NCI-H1694 treated with DMSO at 0.1 percent for 48 hours (cell line): Measurements from ENCODE around the gene ZIC3.
"Not testable (repeated sequence)": the region's sequence is repeated elsewhere in the genome, so short reads cannot be mapped to it uniquely, and the experiment has no call there.

ENCODE experiments used
- DNase-seq: peaks from one replicate; lab custom pipeline; 2025; lab: John Stamatoyannopoulos, UW

The ZIC3 gene

DNA sequence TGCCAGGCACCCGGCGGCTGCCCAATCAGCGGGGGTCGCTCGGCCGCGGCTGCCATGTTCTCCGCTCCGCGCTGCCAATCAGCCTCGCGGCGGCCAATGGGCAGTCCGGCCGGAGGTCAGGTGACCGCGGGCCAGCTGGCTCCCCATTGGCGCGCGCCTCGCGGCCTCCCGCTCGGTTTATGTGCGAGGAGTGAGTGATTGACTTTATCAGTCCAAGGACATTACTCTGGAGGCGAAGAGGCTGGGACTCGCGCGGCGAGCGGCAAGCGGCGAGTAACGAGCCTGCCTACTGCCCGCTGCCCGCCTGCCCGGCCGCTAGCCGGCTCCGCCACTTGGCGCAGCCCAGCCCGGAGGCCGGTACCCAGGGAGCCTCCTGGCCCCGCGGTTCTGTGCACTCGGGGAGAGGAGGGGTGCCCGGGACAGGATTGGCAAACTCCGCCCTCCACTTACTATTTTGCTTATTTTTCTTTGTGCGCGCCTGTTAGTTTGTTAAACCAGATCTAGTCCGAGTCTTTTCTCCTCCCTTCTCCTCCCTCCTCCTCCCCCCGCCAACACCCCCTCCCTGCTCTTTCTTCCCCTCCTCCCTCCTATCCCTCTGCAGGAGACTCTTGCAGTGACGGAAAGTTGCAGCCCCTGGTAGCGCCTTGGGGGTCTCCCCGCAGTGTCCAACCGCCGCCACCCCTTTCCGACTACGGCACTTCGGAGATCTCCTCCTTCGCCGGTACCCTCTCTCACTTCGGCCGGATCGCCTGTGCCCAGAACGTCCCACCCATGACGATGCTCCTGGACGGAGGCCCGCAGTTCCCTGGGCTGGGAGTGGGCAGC lies at the start of gene ZIC3:
ZIC3 (plus strand) TSS at position 207 of the 825 bp plus-strand sequence; CDS start at position 772, 565 bp downstream.
- no peak for DNase-seq

DNA sequence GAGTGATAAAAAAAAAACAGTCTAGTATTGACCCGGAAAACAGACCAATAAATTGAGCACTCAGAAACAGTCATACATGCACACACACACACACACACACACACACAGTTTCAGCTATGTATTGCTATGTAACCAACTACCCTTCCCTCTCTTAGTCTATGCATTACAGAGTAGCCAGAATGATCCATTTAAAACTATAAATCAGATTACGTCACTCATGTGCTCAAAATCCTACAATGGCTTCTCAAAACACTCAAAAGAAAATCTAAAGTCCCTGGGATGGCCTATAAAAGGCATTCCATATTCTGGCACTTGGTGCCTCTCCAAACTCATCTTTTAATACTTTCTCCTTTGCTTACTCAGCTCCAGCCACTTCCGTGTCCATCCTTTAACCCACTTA lies 46.5 kb upstream of the ZIC3 start:
- DNase-seq: no peak

DNA sequence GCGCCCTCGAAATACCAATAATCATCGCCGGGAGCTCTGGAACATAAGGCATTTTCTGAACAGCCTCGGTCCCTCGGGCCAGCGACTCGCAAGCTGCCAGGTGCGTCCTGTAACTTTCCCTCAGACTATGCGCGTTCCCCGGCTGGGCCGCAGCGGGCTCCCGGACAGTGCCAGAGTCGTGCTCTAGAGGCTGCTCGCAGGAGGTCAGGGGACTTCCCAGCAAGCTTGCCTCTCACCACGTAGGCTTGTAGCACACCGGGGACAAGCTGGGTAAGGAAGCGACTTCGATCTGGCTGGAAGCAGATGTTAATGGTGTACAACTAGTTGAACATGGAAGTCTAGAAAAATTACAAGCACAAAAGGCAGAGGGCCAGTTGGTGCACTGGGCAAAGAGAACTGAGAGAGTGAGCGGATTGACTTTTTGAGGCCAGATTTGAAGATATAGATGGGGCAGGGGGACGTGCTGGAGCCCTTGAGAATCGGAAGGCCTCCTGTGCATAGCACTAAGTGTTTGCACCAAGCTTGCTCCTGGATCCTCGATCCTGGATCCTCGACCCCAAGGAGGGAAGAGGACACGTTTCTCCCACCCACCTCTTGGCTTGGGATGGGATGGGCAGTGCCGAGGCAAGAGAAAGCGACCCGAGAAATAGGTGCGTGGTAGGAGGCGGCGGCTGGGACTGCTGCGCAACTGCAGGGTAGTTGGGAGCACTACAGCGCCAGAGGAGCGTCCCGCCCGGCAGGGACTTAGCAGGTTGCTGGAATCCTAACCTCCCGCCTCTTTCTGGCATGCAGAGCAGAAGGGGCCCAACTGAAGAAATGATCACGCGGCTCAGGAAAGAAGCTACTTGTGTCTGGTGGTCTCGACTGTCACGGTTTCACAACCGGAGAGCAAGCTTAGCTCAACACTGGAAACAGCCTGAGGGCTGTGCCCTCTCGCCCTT lies 19.9 kb upstream of the ZIC3 start:
- no peak for DNase-seq

DNA sequence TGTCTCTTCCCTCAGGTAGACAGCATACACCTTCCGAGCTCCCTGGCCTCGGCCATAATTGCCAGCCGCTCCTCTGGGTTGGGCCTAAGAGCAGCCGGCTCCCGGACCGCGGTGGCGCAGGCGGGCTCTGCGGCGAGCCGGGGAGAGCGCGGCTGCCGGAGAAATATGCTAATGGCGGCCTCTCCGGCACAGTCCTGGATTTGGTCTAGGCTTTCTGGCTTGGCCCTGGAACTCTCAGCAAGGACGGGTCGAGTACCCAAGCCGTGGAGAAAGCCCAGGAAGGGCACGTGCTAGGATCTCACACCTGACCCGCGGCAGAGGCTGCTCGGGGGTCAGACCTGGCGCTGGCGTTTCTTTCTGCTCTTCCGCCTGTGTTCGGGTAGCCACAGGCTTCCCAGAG lies 18.6 kb upstream of the ZIC3 start:
- DNase-seq: no peak

DNA sequence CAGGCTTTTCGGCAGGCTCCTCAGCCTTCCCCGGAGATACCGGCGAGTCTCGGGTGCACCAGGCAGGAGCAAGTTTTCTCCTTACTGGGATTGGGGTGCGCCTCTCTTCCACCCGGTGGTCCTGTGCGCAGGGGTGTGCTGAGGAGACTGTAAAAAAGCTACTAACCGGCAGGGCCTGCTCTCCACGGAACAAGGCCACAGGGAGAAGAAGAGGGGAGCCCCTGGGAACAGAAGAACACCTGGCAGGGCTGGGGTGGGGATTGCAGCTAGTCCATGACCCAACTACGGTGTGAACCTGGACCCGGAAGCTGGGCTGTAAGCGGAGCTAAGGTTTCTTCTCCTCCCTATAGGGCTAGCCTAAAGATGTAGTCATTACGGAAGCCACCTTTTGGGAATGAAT lies 17.7 kb upstream of the ZIC3 start:
- no peak for DNase-seq

DNA sequence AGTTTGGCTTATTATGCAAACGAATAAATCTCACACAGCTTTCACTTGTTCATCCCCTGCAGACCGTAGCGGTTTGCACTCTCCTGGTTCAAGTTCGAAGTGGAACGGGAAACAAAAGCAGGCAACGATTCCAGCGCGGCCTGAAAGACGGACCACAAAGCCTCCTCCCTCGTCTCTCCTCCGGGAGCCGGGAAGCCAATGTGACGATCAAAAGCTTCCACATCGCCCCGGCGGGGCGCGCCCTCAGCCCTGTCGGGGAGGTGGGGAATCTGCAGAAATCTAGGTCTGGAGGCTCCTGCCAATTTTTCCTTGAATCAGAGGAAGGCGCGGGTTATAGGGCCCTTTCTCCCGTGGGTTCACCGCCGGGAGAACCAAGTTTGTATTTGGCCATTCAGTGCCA lies 16.9 kb upstream of the ZIC3 start:
- DNase-seq: no peak

DNA sequence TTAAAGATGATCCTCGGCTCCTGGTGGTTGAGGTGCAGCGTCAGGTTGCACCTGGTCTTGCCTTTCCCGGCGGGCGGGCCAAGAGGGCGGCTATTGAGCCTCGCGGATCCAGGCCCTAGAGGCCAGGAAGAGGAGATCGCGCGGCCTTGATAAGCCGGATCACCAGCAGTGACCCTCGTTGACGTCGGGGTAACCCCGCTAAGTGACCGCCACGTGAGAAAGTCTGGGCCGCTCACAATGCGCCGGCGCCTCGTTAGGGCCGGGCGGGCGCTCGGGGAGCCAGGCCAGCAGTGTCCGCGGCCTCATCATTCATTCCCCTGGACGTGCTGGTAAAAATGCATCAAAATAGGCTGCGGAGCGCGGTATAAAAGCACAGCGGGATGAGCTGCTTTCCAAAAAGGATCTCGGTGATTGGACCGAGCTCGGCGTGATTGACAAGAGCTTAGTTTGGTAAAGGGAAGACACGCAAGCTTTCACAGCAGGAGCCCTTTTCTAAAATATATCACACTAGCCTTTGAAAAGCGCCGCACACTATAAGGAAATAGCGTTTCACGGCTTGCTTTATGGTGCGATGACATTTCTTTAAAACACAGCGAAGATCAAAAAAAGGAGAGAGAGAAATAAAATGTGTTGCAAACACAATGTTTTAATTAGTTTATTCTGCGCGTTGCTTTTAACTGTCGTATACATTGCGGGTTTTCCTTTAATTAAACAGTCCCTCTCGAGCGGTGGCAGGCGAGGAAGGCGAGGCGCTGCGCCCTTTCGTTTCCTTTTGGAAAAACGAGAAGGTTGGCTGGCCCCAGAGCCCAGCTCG lies 15.9 kb upstream of the ZIC3 start:
- no peak for DNase-seq

DNA sequence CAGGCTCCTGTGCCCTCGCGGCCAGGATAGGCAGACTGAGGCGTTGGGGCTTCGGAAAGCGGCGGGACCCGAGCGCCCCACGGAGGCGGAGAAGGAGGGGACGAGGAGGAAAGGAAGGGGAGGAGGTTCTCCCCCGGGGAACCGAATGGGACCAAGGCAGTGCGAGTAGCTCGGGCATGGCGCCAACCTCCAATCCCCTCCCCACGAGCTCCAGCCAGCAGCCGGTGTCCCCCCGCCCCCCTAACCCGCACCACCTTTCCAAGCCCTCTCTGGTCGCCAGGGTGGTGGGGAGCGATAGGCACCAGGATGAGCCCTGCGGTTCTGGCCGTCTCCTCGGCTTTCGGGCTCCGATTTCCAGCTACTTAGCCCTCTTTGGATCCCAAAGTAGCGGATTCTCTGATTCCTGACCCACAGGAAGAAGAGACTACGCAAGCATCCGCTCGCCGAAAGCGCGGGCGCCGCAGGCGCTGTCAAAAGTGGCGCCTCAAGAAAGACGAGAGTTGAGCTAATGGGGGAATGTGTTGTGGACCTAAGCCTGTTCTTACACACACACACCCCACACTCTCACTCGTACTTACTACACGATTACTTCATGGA lies 15.2 kb upstream of the ZIC3 start:
- DNase-seq: no peak

DNA sequence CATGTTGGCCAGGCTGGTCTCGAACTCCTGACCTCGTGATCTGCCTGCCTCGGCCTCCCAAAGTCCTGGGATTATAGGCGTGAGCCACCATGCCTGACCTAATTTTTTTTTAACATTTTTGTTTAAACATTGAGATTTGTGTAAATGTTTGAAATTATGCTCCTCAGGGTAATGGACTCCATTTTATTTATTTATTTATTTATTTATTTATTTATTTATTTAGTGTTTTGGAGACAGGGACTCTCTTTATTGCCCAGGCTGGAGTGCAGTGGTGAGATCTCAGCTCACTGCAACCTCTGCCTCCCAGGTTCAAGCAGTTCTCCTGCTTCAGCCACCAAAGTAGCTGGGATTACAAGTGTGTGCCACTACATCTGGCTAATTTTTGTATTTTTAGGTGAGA lies 13.8 kb upstream of the ZIC3 start:
- DNase-seq: not testable (repeated sequence)

DNA sequence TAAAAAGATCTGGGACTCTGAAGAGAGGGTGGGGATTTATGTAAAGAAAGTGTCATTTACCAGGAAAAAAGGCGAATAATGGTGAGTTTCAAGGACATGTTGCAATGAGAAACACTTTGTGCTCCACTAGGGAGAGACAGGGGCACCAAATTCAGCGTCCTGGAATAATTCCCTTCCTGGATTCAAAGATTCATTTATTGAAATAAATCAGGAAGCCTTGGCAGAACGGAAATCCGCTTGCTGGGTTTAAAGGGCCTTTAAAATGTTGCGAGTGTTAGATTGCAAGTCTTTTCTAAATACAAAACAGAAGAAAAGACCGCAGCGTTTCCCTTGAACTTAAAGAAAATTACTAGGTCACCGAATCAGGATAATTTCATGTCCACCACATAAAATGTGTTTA lies 3.8 kb upstream of the ZIC3 start:
- no peak for DNase-seq

DNA sequence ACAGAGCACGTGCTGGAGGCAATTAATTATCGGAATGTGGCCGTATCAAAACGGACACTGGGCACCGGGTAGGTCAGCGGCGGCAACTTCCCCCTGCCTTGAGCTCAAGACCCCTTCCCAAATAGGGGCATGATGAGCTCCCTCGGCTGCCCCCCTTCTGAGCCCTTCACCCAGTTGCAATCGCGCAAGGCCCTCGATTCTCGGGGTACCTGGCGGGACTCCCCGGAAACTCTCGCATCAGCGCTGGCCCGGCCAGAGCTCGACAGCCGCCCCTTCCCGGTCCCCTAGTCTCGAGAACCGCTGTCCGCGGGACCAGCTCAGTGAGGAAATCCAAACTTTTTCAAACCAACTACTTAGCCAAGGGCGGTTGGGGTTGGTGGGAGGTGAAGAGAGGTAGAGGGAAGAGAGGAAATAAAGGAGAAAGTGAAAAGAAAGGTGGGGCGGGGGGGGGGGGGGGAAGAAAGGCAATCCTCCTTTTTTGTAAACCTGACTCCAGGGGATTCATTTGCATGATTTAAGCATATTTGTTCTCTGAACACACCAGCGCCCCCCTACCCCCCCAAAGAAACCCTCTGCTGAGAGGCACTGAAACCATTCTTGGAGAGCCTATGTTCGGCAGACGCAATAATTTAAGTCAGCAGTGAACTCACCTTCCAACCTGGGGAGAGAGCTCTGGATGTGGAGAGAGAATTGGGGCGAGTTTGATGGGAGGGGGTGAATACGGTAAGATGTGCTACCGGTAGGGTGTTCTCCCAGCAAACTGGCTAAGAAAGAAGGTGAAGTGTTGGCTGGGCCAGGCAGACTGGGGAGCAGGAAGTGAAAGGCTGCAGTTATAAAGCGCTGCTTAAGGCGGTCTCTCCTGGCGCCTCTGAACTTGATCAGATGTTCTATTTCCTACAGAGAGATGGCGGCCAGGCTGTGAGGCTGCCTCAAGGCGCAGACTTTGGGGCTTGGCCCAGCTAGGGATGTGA lies 2.0 kb upstream of the ZIC3 start:
- DNase-seq: no peak

DNA sequence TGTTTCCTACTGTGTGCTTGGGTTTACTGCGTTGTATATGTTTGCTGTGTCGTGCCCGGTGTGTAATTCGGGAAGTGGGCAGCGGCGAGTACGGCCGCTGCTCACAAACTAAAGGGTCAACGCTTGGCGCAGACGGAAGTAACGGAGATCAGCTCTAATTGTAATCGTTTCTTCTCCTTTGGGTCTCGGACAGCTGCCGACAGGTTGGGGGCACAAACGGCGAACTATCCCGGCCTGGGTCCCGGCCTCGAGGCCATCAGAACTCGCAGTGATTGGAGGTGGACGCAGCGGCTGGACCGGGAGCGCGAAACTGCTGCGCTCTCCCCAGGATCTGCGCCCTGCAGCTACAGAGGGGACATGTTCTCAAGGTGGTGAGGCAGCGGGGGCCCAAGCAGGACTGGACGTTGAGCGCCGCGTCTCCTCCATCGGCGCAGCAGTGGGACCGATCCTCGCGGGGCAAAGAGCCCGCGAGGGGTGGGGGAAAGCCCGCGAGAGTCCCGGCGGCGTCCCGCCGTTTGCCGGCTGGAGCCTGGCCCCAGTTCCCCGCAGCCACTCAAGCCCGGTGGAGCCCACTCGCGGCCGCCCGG lies 516 bp upstream of the ZIC3 start:
- no peak for DNase-seq

DNA sequence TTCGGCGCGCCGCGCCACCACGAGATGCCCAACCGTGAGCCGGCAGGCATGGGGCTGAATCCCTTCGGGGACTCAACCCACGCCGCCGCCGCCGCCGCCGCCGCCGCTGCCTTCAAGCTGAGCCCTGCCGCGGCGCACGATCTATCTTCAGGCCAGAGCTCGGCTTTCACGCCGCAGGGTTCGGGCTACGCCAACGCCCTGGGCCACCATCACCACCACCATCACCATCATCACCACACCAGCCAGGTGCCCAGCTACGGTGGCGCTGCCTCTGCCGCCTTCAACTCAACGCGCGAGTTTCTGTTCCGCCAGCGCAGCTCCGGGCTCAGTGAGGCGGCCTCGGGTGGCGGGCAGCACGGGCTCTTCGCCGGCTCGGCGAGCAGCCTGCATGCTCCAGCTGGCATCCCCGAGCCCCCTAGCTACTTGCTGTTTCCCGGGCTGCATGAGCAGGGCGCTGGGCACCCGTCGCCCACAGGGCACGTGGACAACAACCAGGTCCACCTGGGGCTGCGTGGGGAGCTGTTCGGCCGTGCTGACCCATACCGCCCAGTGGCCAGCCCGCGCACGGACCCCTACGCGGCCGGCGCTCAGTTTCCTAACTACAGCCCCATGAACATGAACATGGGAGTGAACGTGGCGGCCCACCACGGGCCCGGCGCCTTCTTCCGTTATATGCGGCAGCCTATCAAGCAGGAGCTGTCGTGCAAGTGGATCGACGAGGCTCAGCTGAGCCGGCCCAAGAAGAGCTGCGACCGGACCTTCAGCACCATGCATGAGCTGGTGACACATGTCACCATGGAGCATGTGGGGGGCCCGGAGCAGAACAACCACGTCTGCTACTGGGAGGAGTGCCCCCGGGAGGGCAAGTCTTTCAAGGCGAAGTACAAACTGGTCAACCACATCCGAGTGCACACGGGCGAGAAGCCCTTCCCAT lies 1.1 kb downstream of the ZIC3 start:
- no peak for DNase-seq

DNA sequence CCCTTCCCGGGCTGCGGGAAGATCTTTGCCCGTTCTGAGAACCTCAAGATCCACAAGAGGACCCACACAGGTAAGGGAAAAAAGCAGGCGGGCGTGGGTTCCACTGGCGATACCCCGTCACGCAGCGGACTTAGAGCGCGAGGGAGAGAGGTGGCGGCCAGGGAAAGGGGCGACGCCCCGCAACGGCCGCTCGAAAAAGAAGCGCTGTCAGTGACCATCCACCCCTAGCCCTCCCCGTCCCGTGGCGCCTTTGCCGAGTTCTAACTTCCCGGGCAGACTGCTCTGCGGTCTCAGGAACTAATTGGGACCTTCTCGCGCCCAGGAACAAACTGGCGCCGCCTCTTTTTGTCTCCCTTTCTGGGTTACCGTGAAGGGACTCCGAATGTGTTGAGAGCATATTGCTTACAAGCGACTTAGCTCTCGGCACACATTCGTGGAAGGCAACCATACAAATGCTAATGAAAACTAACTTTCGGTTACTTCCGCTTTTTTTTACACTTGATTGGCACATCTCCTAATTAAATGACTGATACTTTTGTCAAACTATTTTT lies 1.8 kb downstream of the ZIC3 start:
- no peak for DNase-seq

DNA sequence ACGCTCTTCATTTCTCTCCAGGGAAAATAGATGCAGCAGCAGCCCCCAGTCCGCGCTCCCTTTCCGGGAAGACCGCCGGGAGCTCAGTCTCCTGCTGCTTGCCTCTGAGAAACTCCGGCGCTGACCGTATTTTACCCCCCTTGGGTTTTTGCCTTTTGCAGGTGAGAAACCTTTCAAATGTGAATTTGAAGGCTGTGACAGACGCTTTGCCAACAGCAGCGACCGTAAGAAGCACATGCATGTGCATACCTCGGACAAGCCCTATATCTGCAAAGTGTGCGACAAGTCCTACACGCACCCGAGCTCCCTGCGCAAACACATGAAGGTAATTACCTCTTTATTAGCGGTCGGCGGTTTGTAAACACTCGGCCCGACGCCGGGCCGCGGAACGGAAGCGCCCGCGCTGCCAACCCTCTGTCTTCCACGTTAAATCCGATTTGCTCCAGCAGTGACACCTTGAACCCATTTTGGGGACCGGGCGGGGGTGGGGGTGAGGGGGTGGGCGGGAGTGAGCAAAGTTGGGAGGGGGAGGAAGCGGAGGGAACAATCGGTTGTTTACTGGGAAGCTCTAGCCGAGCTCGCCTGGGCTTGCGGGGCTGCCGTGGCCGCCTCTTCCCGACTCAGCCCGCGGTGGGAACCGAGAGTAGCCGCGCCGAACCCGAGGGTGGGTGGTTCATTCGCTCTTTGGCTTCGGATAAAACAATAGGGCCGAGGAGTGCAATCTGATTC lies 3.0 kb downstream of the ZIC3 start:
- DNase-seq: no peak

DNA sequence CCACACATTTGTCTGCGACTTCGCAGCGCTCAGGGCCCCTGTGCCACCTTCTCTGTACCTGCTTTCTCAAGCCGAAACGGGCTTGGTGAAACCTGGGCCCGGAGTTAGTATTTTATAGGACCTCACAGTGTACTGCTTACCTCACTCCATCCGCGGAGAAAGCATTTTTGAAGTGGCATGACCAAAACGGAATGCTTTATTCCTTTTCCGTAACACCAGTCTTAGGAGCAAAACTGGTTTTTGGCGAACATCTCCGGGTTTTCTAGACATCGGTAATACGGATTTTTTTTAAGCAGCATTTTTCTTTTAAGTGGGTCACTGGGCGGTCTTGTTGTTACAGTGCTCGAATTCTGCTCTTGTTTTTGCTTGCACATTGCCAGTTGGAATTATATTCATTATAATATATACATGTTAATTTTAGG lies 3.6 kb downstream of the ZIC3 start:
- DNase-seq: no peak

DNA sequence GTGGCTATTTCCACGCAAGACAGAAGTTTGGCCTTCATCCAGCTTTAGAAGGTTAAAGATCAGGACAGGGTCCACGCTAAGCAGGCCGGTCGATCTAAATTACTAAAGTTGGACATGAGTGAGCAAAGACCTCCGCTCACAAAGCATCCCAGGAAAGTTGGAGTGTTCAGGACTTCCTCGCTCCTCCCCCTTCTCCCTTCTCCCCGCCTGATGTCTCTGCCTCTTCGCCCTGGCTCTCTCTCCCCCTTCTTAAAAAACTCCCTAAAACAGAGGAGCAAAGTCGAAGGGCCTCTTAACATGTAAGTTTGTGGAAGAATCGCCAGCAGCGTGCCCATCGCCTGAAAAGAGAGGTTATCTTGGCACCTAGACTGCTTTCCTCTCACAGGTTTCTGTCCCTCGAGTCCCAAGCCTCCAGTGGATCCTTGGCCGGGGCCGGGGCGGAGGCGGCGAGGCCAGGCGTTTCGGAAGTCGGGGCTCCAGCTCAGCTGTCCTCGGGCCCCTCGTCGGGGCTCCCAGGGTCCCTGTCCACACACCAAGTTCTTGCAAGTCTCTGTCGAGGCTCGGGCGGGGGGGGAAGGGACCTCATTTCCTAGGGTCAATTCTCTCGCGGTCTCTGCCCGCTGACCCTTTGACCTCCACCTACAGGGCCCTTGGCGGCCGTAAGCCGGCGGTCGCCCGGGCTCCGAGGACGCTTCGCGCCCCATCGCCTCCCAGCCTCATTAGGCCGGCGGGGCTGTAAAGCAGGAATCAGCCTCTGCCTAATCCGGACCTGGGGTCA lies 7.6 kb downstream of the ZIC3 start:
- no peak for DNase-seq
